NB4 (cell line): ENCODE results near the gene FBXL22.
A peak's percentile ranks its signal among the peaks of the same experiment; 100 is the strongest.
"Not testable (repeated sequence)": the region's sequence is repeated elsewhere in the genome, so short reads cannot be mapped to it uniquely, and the experiment has no call there.

Source experiments
- DNase-seq: peaks from one replicate; pipeline ENCODE4 v3.0.0; 2010; ENCODE audit warnings: low read depth
- H3K4me3 ChIP-seq: one replicate; pipeline ENCODE4 v1.5.1; 2011; ENCODE audit warnings: mild to moderate bottlenecking, low read depth, low read length, moderate library complexity
- MYC ChIP-seq: IDR thresholded peaks from 2 replicates; pipeline ENCODE4 v1.6.1; 2011; ENCODE audit warnings: low read depth, low read length
- POLR2A ChIP-seq: IDR thresholded peaks from 2 replicates; pipeline ENCODE4 v1.6.1; 2011; ENCODE audit warnings: mild to moderate bottlenecking; ENCODE audit not compliant: insufficient read length; ENCODE audit errors: extremely low read depth
- TF ChIP-seq, protein P1 (sequence below): IDR thresholded peaks from one replicate; pipeline ENCODE4 v1.5.1; 2012; ENCODE audit warnings: low read depth, low read length
- TF ChIP-seq, protein P2 (sequence below): IDR thresholded peaks from 2 replicates; pipeline ENCODE4 v1.6.1; 2011; ENCODE audit warnings: low read depth, low read length

FBXL22 gene

GRCh38 chr15:63608989-63609388 is 11.8 kb downstream of the FBXL22 start:
- H3K4me3 ChIP-seq: no peak overlapping the region
- TF ChIP-seq POLR2A (no peak), MYC (no peak)
- TF ChIP-seq, protein P1, sequence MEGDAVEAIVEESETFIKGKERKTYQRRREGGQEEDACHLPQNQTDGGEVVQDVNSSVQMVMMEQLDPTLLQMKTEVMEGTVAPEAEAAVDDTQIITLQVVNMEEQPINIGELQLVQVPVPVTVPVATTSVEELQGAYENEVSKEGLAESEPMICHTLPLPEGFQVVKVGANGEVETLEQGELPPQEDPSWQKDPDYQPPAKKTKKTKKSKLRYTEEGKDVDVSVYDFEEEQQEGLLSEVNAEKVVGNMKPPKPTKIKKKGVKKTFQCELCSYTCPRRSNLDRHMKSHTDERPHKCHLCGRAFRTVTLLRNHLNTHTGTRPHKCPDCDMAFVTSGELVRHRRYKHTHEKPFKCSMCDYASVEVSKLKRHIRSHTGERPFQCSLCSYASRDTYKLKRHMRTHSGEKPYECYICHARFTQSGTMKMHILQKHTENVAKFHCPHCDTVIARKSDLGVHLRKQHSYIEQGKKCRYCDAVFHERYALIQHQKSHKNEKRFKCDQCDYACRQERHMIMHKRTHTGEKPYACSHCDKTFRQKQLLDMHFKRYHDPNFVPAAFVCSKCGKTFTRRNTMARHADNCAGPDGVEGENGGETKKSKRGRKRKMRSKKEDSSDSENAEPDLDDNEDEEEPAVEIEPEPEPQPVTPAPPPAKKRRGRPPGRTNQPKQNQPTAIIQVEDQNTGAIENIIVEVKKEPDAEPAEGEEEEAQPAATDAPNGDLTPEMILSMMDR: no peak
- TF ChIP-seq, protein P2, sequence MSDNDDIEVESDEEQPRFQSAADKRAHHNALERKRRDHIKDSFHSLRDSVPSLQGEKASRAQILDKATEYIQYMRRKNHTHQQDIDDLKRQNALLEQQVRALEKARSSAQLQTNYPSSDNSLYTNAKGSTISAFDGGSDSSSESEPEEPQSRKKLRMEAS: no peak
- DNase-seq: no peak

DNA sequence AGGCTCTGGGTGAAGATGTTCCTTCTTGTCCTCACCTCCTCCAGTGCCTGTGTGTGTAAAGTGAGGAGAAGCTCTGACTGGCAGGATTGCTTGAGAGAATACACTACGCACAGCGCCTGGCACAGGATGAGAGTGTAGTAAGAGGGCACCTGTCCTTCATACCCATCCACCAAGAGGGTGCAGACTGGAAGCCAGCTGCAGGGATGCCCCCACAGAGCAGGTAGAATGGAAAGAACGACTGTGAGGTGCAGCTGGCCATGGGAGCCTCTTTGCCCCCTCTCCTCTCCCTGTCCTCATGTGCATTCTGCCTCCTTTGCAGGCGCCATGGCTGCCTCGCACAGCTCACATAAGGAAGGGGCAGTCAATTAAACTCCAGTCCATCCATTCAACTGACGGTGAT is 12.3 kb downstream of the FBXL22 start:
- H3K4me3 ChIP-seq: no peak overlapping the region
- TF ChIP-seq POLR2A: no peak
- TF ChIP-seq, protein P1: no peak
- no peak for DNase-seq

GRCh38 chr15:63610209-63610841 is 13.1 kb downstream of the FBXL22 start:
- DNase-seq: peak; percentile 81
- no peak overlapping the region for H3K4me3 ChIP-seq

GRCh38 chr15:63611177-63611576 is 14.0 kb downstream of the FBXL22 start:
- DNase-seq: no peak
- H3K4me3 ChIP-seq: no peak overlapping the region
- TF ChIP-seq MYC (no peak), POLR2A (no peak)
- TF ChIP-seq, protein P2: no peak
- TF ChIP-seq, protein P1: no peak

More at GRCh38 chr15:63610209-63610841, 13.1 kb downstream of the FBXL22 start:
- TF ChIP-seq POLR2A (no peak), MYC (peak; percentile 67; the same call in 1 of the 2 replicates)
- TF ChIP-seq, protein P2: peak; percentile 38; the same call in 1 of the 2 replicates
- TF ChIP-seq, protein P1: peak; percentile 81

GRCh38 chr15:63612300-63612699 is 15.1 kb downstream of the FBXL22 start:
- TF ChIP-seq POLR2A: no peak
- no peak for TF ChIP-seq MYC
- TF ChIP-seq, protein P1: no peak
- TF ChIP-seq, protein P2: no peak
- no peak for DNase-seq
- H3K4me3 ChIP-seq: no peak overlapping the region

DNA sequence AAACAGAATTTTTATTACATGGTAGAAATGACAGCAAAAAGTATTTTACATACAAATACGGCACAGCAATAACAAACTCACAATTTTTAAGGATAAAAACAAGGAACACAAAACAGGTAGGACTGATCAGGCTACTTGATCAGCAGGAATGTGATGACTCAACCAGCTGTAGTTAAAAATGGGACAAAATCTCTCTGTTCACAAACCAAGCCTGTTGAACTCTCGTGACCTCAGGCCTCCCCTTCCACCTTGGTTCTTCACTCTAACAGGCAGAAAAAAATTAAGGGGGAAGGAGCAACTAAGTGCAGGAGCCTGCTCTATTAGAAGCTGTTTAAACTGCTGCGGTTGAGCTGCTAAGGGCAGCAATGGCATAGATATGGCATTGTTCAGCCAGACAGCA is 18.7 kb downstream of the FBXL22 start:
- DNase-seq: no peak
- H3K4me3 ChIP-seq: no peak overlapping the region
- TF ChIP-seq POLR2A (no peak), MYC (no peak)
- TF ChIP-seq, protein P2: no peak
- TF ChIP-seq, protein P1: no peak

DNA sequence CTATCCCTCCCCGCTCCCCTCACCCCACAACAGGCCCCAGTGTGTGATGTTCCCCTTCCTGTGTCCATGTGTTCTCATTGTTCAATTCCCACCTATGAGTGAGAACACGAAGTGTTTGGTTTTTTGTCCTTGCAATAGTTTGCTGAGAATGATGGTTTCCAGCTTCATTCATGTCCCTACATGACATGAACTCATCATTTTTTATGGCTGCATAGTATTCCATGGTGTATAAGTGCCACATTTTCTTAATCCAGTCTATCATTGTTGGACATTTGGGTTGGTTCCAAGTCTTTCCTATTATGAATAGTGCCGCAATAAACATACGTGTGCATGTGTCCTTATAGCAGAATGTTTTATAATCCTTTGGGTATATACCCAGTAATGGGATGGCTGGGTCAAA is 20.0 kb downstream of the FBXL22 start:
- not testable (repeated sequence) for DNase-seq, H3K4me3 ChIP-seq

- not testable (repeated sequence) for H3K4me3 ChIP-seq, DNase-seq
These were observed 20.4 kb downstream of the FBXL22 start for GRCh38 chr15:63617627-63618026.

DNA sequence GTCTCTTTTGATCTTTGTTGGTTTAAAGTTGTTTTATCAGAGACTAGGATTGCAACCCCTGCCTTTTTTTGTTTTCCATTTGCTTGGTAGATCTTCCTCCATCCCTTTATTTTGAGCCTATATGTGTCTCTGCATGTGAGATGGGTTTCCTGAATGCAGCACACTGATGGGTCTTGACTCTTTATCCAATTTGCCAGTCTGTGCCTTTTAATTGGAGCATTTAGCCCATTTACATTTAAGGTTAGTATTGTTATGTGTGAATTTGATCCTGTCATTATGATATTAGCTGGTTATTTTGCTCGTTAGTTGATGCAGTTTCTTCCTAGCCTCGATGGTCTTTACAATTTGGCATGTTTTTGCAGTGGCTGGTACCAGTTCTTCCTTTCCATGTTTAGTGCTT is 23.6 kb downstream of the FBXL22 start:
- H3K4me3 ChIP-seq, DNase-seq: not testable (repeated sequence)
